NCI-H748 (cell line): ENCODE data around the gene SLC37A1.
A peak's percentile ranks its signal among the peaks of the same experiment; 100 is the strongest.
"Not testable (repeated sequence)": the region's sequence is repeated elsewhere in the genome, so short reads cannot be mapped to it uniquely, and the experiment has no call there.

Experiments used
- DNase-seq: peaks from one replicate; lab custom pipeline; 2025; ENCODE audit not compliant: unreplicated experiment; lab: John Stamatoyannopoulos, UW

SLC37A1 gene

DNA sequence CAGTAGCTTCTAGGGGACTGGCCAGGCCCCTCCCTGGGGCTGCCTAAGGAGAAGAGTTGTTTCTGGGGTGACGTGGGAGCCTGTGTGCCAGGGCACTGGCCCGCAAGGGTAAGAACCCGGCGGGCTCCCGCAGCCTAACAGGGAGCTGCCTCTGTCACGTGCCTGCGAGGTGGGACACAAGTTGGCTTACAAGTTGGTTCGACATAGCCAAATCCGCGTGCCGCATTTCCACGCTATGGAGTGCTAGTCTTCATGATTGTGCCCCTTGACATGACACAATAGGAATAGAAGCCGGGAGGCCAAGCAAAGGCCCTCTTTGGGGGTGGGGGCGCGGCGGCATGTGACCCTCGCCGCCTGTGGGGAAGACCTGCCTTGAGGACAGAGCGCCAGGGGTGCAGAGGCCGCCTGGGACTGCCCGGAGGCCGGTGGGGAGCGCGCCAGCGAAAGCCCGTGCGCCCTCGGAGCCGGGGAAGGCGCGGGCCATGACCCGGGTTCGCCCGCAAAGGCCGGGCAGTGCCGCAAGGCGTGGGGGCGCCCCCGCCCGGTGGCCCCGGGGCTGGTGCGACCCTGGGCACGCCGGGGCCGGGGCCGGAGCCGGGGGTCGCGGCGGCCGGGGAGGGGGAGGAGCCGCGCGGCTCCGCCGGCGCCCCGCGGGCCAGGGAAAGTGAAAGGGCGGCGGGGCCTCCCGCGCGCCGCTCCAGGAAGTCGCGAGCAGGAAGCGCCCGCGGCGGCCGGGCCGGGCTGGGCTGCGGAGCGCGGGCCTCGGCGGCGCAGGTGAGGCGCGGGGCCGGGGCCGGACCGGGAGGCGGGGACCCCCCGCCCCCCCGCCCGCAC is at the start of gene SLC37A1:
Gene SLC37A1 (plus strand): TSS at position 702 of the 834 bp plus-strand sequence. CDS start 4,603 bp downstream, outside the sequence.
- DNase-seq, result peak; percentile 53

- DNase-seq, result peak; percentile 91
Observed at GRCh38 chr21:42463861-42464515, 49.7 kb upstream of the SLC37A1 start.

GRCh38 chr21:42465008-42465802 is 48.4 kb upstream of the SLC37A1 start:
- no peak for DNase-seq

- no peak for DNase-seq
Observed at GRCh38 chr21:42465803-42466127, 47.9 kb upstream of the SLC37A1 start.

DNA sequence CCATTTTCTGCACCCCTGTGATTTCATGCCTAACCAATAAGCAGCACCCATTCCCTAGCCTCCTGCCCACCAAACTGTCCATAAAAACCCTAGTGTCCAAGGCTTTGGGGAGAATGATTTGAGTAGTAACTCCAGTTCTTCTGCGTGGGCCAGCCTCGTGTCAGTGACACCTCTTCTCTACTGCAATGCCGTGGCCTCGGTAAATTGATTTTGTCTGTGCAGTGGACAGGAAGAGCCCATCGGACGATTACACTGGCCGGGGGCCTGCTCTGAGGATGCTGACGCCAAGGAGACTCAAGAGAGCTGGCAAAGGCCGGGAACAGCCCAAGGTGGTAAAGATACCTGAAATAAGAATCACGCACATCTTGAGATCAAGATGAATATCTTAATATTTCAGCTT is 47.0 kb upstream of the SLC37A1 start:
- no peak for DNase-seq

DNA sequence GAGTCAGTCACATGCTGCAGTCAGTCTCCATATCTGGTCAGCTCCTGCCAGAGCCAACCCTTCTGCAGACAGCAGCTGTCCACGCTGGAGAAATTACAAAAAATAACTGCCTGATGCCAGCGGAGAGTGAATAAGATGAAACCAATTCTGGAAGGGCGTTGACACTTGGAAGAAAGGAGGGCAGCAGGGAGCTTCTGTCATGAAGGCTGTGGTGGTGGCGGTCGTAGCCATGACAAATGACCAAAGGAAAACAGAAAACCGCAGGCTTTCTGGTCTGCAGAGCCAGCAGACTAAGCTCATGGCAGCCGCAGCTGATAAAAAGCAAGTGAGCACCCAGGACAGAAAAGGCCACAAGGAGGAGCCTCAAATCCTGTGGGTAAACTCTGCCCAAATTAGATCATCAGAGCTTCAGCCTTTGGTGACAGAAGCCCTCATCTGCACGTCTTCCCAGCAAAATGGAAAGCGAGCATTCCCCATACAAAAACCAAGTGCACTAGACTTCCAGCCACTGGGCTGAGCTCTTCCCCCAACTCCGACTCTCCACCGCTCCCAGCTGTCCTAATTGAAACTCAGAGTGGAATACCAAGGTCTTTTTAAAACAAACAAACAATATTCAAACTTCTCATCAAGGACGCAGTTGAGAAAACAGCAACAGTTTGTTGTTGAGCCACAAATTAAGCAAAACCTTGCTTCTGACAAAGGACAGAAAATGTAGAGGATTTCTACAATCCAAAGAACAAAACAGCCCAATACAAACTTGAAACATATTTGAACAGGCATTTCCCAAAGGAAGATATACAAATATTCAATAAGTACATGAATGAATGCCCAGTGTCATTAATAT is 46.3 kb upstream of the SLC37A1 start:
- peak; percentile 68 for DNase-seq

- no peak for DNase-seq
Observed at GRCh38 chr21:42468491-42469131, 45.0 kb upstream of the SLC37A1 start.

DNA sequence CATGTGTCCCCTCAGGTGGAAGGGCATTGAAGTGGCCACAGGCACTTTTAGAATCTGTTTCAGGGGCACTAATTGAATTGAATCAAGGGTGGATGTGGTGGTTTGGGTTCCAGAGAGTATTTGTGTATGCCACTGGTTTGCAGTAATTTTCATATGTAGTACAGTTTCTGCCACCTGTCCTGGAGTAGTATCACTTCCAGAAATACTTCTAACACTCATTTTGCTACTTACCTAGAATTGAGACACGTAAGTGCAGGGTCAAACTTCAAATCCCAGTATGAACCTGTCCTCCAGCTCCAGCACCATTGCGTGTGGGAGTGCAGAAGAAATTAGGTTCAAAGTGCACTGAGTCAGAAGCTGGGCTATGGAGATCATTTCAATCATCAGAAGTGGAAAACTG is 44.4 kb upstream of the SLC37A1 start:
- DNase-seq, result no peak

DNA sequence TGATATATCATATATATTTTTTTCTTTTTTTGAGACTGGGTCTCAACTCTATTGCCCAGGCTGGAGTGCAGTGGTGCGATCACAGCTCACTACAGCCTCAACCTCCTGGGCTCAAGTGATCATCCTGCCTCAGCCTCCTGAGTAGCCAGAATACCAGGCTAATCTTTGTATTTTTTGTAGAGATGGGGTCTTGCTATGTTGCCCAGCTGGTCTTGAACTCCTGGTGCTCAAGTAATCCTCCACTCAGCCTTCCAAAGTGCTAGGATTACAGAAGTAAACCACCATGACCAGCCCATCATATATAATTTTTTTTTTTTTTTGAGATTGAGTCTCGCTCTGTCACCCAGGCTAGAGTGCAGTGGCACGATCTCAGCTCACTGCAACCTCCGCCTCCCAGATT is 43.9 kb upstream of the SLC37A1 start:
- not testable (repeated sequence) for DNase-seq

GRCh38 chr21:42471206-42471605 is 42.4 kb upstream of the SLC37A1 start:
- DNase-seq, result no peak

DNA sequence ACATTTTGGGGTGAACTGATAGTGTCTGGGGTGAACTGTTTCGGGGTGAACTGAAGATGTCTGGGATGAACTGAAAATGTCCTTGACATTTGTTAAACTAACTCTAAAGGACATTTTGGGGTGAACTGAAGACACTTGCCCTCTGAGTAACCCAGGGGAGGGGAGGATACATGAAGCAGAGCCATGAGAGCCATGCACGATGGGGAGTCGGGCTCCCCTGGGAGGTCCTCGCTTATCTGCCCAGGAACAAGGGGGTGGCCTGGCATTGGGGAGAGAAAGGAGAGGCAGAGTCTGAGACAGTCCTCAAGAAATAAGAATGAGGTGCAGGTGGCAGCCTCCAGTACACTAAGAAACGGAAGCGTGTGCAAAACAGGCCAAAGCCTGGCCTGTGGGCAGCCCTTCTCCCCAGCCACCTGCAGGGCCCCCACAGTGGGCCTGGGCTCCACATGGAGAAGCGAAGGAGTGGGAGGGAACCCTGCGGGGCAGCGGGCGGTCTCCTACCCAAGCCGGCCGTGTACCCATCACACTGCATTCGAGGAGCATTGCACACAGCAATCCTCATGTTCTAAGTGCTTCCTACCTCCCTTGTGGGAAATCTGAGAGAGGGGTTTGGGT is 41.8 kb upstream of the SLC37A1 start:
- DNase-seq, result no peak

DNA sequence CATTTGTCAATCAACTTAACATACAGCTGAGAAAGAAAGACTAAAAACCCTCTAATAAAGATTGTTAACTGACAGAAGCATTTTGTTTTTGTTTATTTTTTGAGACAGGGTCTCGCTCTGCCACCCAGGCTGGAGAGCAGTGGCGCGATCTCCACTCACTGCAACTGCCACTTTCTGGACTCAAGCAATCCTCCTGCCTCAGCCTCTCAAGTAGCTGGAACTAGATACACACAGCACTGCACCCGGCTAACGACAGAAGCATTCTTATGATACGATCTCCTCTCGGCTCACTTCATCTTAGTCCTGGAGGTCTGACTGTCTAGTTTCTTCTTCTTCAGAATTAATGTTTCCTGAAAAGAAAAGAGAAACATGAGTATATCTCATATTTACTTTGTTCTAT is 41.1 kb upstream of the SLC37A1 start:
- DNase-seq, result no peak

DNA sequence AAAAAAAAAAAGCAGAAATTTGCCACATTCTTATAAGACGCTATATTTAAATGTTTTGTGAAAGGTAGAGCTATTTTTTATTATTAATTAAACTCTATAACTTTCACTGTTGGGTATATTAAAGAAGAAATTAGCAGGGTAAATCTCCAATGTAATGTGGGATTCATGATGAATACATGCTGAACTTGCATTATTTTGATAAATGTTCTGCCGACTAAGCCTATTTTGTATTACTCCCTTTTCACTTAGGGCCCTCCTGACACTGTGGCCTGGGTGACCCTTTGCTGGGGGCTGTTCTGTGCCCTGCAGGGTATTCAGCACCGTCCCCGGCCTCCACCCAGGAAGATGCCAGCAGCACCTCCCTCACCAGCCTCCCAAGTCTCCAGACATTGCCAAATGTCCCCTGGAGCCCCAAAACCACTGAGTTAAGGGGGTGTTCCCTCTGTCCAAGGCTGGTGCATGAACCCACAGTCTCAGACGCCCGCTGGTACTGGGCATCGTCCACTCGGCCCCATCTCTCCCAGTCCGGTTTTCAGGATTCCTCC is 40.1 kb upstream of the SLC37A1 start:
- DNase-seq, result no peak

- no peak for DNase-seq
Observed at GRCh38 chr21:42474043-42474831, 39.4 kb upstream of the SLC37A1 start.

- no peak for DNase-seq
Observed at GRCh38 chr21:42475036-42475435, 38.6 kb upstream of the SLC37A1 start.

DNA sequence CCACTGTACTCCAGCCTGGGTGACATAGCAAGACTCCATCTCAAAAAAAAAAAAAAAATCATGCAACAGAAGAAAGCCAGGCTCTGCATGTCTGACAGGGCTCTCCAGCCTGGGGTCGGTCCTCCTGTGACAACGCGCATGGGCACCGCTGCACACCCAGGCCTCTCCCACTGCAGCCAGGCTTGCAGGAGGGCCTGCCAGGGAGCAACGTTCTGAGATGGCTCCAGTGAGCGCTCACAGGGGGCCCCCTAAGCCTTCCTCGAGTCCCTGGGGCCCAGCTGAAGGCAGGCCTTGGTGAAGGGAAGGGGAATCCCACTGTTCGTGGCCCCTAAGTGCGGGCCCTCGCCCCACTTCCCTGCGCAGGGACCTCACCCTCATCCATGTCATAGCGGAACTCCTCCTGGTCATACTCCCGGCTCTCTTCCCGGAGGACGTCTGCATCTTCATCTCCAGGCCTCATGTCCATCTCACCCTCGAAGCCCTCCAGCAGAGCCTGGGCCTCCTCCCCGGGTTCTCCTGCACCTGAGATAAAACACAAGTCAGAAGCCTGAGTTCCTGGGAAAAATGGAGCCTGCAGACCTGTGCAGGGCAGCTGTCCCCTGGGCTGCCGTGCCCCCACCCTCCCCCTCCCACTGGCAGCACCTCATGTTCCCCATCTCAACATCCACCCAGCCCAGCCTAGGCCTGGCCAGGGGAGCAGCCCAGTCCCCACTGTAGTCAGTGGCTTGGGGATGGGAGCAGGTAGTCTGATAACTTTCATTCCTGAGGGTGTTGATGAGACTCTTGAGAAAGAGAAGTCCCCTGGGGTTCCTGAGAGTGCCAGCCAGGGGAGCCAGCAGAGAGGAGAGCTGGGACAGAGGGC is 37.9 kb upstream of the SLC37A1 start:
- DNase-seq, result no peak

DNA sequence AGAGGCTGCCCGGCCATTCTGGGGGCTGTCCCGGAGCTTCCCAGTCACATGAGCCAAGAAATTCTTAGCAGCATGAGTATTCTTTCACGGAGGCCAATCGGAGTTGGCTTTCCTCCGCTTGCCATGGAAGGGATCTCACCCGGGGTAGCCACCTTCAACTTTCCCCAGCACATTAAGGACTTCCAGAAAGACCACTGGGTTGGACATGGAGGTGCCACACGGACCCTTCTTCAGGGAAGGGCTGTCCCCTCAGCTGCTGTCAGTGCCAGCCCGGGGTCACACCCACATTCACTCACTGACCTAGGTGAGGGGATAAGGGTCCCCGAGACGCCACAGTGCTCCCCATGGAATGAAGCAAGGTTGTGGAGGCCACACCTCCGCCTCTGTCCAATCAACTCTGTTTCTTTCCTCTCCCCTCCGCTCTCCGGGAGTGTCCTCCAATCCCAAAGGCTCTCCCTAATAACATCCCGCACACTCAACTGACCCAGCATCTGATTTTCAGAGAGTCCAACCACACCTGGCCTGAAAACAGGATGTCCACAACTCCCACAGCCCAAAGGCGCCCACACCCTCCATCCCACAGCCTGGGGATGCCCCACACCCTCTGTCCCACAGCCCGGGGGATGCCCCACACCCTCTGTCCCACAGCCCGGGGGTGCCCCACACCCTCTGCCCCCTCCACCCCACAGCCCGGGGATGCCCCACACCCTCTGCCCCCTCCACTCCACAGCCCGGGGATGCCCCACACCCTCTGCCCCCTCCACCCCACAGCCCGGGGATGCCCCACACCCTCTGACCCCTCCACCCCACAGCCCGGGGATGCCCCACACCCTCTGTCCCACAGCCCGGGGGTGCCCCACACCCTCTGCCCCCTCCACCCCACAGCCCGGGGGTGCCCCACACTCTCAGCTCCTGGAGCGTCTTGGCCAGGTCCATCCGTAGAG is 37.0 kb upstream of the SLC37A1 start:
- DNase-seq, result no peak
